ENCODE data around the gene HSD11B1L.
"Not testable (repeated sequence)": the region's sequence is repeated elsewhere in the genome, so short reads cannot be mapped to it uniquely, and the experiment has no call there.

Gene HSD11B1L

DNA sequence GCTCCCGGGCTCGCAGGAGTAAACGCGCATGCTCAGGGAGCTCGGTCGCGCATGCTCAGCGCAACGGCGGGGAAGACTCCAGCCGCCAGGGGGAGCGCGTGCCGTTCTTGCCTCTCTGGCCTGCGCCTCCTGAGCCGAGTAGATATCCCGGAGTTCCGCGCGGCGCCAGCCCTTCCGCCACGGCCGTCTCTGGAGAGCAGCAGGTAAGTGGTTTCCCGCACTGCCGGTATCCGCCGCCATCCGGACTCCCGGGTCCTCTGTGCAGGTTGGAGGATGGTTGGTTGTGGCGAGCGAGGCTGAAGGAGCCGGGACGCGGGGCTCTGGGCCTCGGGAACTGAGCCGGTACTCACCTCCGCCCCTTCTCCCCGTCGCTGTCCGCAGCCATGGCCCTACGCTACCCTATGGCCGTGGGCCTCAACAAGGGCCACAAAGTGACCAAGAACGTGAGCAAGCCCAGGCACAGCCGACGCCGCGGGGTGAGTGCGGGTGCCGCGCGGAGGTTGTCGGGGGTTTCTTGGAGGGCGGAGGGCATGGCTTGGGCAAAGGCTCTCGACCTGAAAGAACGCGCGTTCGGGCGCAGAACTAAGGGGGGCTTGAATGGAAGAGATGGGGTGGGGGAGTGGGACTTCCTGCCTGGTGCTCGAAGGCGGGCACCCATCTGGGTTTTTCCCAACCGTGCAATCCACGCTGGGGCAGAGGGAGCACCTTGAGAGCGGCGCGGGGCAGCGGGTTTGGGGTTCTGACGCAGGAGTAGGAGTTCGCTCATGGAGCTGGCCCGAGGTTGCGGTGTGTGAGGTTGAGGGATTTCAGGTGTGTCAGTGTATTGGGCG lies 9.5 kb downstream of the HSD11B1L start, which contains the start of gene RPL36:
Gene RPL36 (plus strand): TSS at position 171 of the 830 bp plus-strand sequence. CDS start 213 bp downstream, at position 384.
- DNase-seq = peak; percentile 98 to 100 (median 99)

GRCh38 chr19:5690955-5691821 lies 10.4 kb downstream of the HSD11B1L start:
- DNase-seq = peak in 1 of 4 experiments; percentile 38

- no peak for DNase-seq
Measured at GRCh38 chr19:5691822-5692722, 11.2 kb downstream of the HSD11B1L start.

DNA sequence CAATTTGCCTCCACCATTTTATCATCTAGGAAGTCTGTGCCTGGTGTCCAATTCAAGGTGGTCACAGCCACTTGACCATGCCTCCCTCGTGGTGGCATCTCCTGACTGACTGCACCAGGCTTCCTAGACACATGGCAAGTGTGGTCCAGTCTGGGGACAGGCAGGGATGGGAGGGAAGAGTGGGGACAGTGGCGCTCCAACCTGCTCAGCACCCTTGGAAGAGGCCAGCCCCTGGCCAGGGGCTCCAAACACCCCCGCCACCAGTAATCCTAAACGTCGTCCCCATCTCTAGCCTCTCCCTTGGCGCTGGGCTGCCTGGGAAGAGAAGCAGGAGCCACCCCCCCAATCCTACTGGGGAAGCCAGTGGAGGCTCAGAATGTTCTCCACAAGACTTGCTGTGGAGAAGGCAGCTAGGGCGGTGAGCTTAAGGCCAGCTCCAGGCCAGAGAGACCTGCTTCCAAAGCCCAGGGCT lies 11.9 kb downstream of the HSD11B1L start:
- no peak for DNase-seq

DNA sequence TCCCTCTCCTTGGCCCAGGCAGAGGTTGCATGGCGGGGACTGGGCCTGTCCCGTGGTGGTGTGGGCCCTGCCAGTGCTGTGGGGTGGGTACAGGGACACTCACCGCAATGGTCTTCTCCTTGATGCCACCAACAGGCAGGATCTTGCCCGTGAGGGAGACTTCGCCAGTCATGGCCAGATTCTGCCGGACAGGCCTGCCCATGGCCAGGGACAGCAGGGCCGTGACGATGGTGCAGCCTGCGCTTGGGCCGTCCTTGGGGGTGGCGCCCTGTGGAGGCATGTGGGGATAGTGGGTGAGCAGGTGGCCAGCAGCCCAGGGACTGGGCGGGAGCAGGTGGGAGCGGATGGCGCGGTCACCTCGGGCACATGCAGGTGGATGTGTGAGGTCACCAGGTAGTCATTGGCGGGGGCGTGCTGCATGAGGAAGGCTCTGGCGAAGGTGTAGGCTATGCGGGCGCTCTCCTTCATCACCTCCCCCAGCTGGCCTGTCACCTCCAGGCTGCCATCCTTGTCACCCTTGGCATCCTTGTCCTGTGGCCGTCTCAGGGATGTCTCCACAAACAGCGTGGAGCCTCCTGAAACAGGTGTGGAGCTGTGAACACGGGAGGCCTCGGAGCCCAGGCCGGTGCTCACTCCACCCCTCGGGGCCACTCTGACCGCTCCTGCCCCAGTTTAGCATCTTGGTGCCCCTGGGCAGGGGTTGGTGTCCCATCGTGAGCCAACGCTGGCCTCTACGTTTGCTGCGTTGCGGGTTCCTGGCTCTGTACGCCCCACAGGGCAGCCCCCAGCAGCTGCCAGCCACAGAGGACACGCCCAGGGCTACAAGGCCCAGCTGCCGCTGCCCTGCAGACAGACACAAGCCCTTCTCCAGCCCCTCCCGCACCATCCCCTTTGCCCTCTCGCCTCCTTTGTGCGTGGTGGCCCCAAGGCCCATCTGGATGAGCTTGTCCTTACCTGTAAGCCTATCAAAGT lies 12.7 kb downstream of the HSD11B1L start:
- no peak for DNase-seq

GRCh38 chr19:5694167-5694955 lies 13.5 kb downstream of the HSD11B1L start:
- DNase-seq = no peak

GRCh38 chr19:5694956-5695648 lies 14.3 kb downstream of the HSD11B1L start:
- DNase-seq = no peak

- DNase-seq = no peak
Measured at GRCh38 chr19:5695649-5696195, 14.9 kb downstream of the HSD11B1L start.

GRCh38 chr19:5696196-5697021 lies 15.6 kb downstream of the HSD11B1L start:
- DNase-seq = no peak

DNA sequence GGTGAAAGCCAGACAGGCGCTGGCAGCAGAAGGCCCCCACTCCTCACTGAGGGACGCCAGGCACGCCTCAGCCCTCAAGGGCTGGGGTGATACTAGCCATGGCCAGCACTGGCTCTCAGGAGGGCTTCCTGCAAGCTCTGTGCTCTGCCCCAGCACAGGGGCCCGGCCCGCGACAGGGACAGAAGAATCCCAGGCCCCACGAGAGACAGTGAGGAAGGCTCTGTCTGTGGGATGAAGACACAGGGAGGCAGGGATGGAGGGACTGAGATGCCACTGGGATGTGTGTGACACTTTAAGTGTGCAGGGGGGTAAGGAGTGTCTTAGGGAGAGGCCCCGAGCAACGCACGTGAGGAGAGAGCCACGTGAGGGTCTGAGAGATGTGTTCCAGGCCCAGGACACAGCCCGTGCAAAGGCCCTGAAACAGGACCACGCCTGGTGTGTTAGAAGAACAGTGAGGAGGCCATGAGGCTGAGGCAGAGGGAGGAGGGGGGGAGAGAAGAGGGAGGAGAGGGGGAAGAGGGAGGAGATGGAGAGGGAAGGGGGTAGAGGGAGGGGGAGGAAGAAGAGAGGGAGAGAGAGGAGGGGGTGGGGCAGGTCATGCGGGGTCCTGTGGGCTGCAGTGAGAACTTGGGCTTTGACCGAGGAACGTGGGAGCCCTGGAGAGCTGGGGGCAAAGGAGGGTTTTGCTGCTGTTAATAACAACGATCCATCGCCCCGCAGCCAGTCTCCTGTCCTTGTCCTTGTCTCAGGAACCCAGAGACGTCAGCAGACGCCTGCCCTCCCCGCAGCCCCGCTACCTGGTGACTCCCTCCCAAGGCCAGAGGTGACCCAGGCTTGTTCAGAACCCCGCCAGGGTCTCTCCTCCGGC lies 16.4 kb downstream of the HSD11B1L start:
- DNase-seq = no peak

- DNase-seq = no peak
Measured at GRCh38 chr19:5697890-5698634, 17.2 kb downstream of the HSD11B1L start.

DNA sequence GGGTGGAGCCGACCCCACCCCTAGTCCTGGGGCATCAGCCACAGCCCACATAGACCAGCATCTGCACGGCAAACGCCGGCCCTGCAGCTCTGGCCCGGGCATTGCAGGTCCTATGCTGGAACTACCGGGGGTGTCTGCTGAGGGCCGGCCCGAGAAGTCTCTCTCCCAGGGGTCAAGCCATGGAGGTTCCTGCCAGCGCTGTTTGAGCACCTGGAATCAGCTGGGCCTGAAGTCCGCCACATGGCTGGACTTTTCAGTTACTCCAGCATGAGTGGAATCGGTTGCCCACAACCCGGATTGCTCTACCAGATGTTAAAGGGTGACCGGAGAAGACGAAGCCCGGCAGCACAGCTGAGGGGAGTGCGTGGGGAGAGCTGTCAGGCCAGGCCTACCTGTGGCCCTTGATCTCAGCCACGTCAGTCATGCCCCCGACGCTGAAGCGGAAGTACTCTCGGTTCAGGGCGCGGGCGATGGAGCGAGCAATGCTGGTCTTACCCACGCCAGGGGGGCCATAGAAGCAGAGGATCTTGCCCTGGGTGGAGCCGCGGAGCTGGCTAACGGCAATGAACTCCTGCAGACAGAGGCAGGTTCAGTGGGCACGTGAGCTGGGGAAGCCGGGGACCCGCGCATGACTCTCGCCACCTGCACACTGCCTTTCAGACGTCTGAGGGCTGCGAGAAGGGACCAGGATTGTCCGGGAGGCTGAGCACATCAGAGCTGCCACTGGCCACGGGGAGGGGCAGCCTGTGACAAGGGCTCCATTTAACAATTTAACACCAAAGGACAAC lies 18.0 kb downstream of the HSD11B1L start:
- DNase-seq = no peak

- DNase-seq = no peak
Measured at GRCh38 chr19:5700455-5701092, 19.7 kb downstream of the HSD11B1L start.

GRCh38 chr19:5702053-5702410 lies 21.2 kb downstream of the HSD11B1L start:
- not testable (repeated sequence) for DNase-seq
